ENCODE data around the gene SYNPR.

The SYNPR gene

DNA sequence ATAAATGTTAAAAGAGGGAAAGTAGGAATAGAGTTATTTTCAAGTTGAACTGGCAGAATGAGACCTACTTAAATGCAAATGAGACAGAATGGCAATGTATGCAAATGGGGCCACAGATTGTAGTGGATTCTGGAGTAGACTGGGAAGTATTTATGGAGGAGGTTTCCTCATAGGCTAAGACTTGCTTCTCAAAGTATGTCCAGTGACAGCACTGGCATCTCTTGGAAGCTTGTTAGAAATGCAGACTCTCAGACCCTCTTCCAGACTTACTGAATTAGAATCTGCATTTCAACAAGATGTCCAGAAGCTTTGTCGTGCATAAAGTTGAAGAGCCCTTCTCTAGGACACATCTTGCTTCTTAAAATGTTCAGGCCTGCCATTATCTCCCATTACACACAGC, 306.6 kb downstream of the SYNPR start:
- TF ChIP-seq, protein P1, sequence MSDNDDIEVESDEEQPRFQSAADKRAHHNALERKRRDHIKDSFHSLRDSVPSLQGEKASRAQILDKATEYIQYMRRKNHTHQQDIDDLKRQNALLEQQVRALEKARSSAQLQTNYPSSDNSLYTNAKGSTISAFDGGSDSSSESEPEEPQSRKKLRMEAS (IDR thresholded peaks at IDR 0.05; ENCODE audit: low read depth, low read length): no peak
- TF ChIP-seq POLR2A (IDR thresholded peaks at IDR 0.05; ENCODE audit: extremely low read depth, insufficient read length): no peak
- no peak for TF ChIP-seq CTCF (IDR thresholded peaks at IDR 0.05; ENCODE audit: low read depth, low read length)
- no peak for TF ChIP-seq MYC (IDR thresholded peaks at IDR 0.05; ENCODE audit: low read depth, low read length)
- DNase-seq (ENCODE audit: low read depth): no peak
- H3K4me3 ChIP-seq (ENCODE audit: low read depth, low read length): no peak overlapping the region

- no peak for DNase-seq (ENCODE audit: low read depth)
- no peak overlapping the region for H3K4me3 ChIP-seq (ENCODE audit: low read depth, low read length)
- TF ChIP-seq CTCF (IDR thresholded peaks at IDR 0.05; ENCODE audit: low read depth, low read length): no peak
- no peak for TF ChIP-seq MYC (IDR thresholded peaks at IDR 0.05; ENCODE audit: low read depth, low read length)
- no peak for TF ChIP-seq POLR2A (IDR thresholded peaks at IDR 0.05; ENCODE audit: extremely low read depth, insufficient read length)
- TF ChIP-seq, protein P1 (IDR thresholded peaks at IDR 0.05; ENCODE audit: low read depth, low read length): no peak
Observed at GRCh38 chr3:63585927-63586326, 307.8 kb downstream of the SYNPR start.

- TF ChIP-seq, protein P1 (IDR thresholded peaks at IDR 0.05; ENCODE audit: low read depth, low read length): no peak
- TF ChIP-seq CTCF (IDR thresholded peaks at IDR 0.05; ENCODE audit: low read depth, low read length) (no peak), POLR2A (IDR thresholded peaks at IDR 0.05; ENCODE audit: extremely low read depth, insufficient read length) (no peak), MYC (IDR thresholded peaks at IDR 0.05; ENCODE audit: low read depth, low read length) (no peak)
- no peak for DNase-seq (ENCODE audit: low read depth)
- H3K4me3 ChIP-seq (ENCODE audit: low read depth, low read length): no peak overlapping the region
Observed at GRCh38 chr3:63588895-63589294, 310.8 kb downstream of the SYNPR start.

GRCh38 chr3:63593779-63594178, 315.7 kb downstream of the SYNPR start:
- DNase-seq (ENCODE audit: low read depth): no peak
- H3K4me3 ChIP-seq (ENCODE audit: low read depth, low read length): no peak overlapping the region
- TF ChIP-seq POLR2A (IDR thresholded peaks at IDR 0.05; ENCODE audit: extremely low read depth, insufficient read length) (no peak), MYC (IDR thresholded peaks at IDR 0.05; ENCODE audit: low read depth, low read length) (no peak), CTCF (IDR thresholded peaks at IDR 0.05; ENCODE audit: low read depth, low read length) (no peak)
- TF ChIP-seq, protein P1 (IDR thresholded peaks at IDR 0.05; ENCODE audit: low read depth, low read length): no peak

GRCh38 chr3:63595221-63595620, 317.1 kb downstream of the SYNPR start:
- TF ChIP-seq POLR2A (IDR thresholded peaks at IDR 0.05; ENCODE audit: extremely low read depth, insufficient read length): no peak
- no peak for TF ChIP-seq CTCF (IDR thresholded peaks at IDR 0.05; ENCODE audit: low read depth, low read length)
- TF ChIP-seq, protein P1 (IDR thresholded peaks at IDR 0.05; ENCODE audit: low read depth, low read length): no peak
- no peak for TF ChIP-seq MYC (IDR thresholded peaks at IDR 0.05; ENCODE audit: low read depth, low read length)
- no peak for DNase-seq (ENCODE audit: low read depth)
- no peak overlapping the region for H3K4me3 ChIP-seq (ENCODE audit: low read depth, low read length)

DNA sequence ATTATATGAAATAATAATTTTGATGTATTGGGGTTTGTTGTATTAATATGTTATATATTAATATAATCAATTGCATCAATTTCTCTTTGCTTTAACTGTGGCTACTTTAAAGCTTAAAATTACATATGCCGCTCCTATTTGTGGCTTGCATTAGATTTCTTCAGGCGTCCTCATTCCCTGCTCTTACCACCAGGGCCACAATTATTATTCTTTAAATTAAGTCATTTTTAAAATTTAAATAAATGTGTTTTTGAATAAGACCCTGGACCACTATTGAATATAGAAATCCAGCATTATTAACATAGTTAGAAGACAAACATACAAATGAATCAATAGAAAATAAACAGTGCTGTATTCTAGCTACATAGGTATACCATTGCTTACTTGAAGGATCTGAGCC, 318.9 kb downstream of the SYNPR start:
- TF ChIP-seq CTCF (IDR thresholded peaks at IDR 0.05; ENCODE audit: low read depth, low read length) (no peak), POLR2A (IDR thresholded peaks at IDR 0.05; ENCODE audit: extremely low read depth, insufficient read length) (no peak), MYC (IDR thresholded peaks at IDR 0.05; ENCODE audit: low read depth, low read length) (no peak)
- TF ChIP-seq, protein P1 (IDR thresholded peaks at IDR 0.05; ENCODE audit: low read depth, low read length): no peak
- no peak overlapping the region for H3K4me3 ChIP-seq (ENCODE audit: low read depth, low read length)
- no peak for DNase-seq (ENCODE audit: low read depth)

Measured in NB4 (cell line).